ENCODE results near the gene SERPINB8.
"Not testable (repeated sequence)": the region's sequence is repeated elsewhere in the genome, so short reads cannot be mapped to it uniquely, and the experiment has no call there.

Gene SERPINB8, protein sequence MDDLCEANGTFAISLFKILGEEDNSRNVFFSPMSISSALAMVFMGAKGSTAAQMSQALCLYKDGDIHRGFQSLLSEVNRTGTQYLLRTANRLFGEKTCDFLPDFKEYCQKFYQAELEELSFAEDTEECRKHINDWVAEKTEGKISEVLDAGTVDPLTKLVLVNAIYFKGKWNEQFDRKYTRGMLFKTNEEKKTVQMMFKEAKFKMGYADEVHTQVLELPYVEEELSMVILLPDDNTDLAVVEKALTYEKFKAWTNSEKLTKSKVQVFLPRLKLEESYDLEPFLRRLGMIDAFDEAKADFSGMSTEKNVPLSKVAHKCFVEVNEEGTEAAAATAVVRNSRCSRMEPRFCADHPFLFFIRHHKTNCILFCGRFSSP

DNA sequence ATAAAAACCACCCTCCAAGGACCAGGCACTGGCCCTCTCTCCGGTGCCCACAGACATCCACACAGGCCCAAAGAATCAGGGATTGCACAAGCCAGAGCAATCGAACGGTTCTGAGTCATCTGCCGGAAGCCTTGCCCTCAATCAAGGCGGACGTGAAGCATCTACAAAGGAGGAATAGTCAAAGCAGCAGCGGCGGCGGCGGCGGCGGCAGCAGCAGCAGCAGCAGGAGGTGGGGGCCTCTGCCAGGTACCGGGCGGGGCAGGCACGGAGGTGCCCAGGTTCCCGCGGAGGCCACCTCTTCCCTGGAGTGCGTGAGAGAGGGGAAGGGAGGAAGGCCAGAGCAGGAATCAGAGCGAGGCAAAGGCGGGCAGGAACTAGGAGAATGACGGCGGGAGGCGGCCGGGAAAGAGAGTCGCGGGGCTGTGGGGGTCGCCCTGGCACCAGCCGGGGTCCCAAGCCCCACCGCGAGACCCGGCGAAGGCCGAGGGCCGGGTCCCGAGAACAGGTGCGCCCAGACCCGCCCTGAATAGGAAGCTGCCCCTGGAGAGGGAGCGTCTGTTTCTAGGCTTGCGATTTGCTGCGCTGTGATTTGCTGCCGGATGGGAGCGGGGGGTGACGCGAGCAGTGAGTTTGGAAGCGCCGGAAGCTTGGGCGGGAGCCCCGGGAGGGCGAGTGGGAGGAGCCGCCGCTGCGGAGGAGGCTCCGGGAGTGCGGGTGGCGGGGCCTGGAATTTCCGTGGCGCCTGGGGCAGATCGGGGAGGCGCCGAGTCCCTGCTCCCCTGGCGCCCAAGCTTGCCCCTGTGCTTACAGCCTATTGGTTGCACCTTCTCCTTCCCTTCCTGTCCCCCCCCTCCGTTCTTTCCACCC lies at the start of gene SERPINB8:
TSS of gene SERPINB8 (plus strand) at position 140 of the 867 bp plus-strand sequence. CDS start 8,228 bp downstream, outside the sequence.
- in situ Hi-C loops (cut with HindIII; ENCODE audit: low sequenced_read_pairs): no loop called here

DNA sequence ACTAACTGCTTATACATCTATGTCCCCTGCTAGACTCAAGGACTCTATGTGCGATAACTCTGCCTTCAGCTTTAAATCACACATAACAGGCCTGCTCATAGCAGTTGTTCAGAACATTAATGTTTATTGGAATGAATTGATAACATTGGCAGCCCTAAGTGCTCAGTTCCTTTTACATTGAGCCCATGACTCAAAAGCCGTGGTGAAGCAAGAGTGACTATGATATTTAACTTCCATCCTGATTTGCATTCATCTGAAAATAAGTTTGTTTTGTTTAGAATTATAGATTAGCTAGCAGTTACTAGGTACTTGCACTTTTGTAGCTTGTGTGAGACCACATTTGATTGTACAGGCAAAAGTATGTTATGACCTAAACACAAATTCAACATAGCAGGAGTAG lies 47.8 kb upstream of the SERPINB8 start:
- in situ Hi-C loops (cut with HindIII; ENCODE audit: low sequenced_read_pairs): no loop called here

DNA sequence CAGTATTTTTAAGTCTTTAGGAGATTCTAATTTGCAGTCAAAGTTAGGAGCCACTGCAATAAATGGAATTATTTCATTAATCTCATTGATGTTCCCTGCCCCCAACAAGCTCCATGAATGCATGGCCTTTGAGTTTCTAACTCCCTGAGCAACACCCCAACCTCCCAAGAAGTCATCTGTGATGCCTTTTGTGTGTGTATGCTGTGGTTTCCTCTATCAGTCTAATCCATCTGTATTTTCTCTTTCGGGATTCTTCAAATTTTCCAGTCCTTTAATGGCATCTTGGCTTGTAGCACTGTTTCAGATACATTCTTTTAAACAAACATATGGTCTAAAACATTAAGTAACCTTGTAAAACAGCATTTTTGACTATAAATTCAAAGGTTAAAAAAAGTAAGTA lies 45.3 kb upstream of the SERPINB8 start:
- in situ Hi-C loops (cut with HindIII; ENCODE audit: low sequenced_read_pairs): no loop called here

DNA sequence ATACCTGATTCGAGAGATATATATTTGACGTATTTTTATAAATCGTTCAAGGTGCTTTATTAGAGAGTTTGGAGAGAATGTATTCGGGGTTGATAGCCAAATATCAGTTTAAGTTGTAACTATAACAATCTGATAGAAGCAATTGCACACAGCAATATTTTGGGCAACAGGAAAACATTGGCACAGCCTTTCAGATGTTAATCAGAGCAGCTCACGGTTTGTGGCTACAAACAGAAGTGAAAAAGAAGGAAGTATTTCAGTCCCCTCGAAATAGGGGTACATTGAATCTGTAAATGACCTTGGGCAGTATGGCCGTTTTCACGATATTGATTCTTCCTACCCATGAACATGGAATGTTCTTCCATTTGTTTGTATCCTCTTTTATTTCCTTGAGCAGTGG lies 41.5 kb upstream of the SERPINB8 start:
- in situ Hi-C loops (cut with HindIII; ENCODE audit: low sequenced_read_pairs): no loop called here

DNA sequence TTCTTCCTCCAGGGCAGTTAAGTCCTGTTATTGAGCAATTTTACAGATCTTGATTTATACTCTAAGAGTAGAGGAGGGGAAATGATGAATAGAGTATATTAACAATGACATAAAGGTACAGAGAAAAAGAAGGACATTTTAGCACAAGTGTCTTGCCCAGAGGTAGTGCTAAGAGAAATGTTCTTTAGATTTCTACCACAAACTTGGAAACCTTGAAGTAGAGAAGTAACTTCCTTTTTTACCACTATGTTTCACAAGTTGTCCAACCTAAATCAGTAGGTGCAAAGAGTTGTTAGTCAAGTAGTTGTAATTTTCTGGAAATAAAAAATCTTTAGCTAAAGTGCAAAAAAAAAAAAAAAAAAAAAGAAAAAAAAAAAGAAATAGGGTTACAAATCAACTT lies 40.5 kb upstream of the SERPINB8 start:
- in situ Hi-C loops (cut with HindIII; ENCODE audit: low sequenced_read_pairs): not testable (repeated sequence)

DNA sequence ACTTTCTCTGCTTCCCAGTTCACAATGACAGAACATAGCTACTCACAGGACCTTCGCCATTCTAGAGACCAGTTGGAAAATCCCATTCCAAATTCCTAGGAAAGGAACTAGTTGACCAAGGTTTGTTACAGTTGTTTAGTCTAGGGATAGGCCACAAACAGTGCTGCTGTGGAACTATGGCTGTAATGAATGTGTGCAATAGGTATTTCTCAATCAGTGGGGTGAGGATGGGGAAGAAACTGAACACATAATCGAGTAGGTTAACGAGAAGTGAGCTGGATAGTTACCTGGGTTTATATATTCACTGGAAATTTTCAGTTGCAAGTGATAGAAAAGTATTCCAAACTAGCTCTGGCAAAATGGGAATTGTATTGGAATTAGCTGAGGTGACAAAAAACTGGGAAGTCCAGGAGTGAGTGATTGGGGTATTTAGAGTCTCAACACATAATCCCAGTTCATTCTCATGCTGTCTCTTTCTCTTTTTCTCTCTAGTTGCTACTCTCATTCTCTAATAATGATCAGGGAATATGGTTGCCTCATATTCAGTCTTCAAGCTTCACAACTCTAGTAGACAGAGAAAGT lies 39.0 kb upstream of the SERPINB8 start:
- in situ Hi-C loops (cut with HindIII; ENCODE audit: low sequenced_read_pairs): no loop called here

DNA sequence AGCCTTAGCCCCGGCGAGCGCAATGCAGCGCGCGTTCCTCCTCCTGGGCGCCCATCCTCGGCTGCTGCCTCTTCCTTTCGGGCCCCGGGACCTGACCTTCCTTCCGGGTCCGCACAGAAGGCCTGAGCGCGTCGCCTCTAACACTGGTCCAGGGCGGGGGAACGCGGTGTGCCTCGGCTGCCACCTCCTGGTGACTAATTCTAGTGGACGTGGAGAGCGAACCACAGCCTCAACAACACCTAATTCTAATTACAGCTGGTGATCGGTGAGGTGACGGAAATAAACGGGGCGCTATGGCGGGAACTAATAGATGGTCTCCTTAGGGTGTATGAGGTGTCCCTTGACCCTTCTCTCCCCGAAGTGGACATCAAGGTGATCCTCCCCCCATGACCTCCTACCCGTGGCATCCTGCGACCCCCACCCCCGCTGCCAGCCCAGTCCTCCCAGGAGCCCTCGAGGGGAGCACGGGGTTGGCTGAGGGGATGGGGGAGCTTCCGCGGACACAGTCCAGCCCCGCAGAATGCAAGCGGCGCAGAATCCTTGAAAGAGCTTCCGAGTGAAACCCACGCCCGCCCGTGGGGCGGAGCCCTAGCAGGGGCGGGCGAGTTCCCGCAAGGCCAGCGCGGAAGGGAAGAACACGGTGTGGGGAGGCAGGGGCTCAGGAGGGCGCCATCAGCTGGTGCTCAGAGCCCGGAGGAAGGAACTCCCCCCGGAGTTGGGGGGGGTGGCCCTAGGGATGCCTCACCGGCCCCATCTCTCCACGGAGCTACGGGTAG lies 33.5 kb upstream of the SERPINB8 start:
- in situ Hi-C loops (cut with HindIII; ENCODE audit: low sequenced_read_pairs): no loop called here

DNA sequence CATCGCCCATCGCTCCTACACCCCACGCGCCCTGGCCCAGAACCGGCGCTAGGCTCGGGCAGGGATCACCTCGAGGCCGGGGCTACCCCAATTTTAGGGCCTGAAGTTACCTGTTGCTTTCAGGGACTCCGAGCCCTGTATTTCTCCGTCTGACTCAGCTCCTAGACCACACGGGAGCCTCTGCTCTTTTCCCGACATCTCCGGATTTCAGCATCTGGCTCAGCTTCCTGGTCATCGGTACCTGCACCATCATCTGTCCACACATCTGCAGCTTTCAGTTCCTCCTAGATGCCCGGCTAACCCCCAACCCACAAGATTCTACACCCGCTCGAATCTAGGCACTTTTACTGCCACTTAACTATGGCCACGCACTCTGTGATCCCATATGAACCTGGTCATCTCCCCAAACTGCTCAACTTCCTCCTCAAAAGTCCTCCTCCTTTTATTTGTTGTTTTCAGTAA lies 32.9 kb upstream of the SERPINB8 start:
- in situ Hi-C loops (cut with HindIII; ENCODE audit: low sequenced_read_pairs): no loop called here

DNA sequence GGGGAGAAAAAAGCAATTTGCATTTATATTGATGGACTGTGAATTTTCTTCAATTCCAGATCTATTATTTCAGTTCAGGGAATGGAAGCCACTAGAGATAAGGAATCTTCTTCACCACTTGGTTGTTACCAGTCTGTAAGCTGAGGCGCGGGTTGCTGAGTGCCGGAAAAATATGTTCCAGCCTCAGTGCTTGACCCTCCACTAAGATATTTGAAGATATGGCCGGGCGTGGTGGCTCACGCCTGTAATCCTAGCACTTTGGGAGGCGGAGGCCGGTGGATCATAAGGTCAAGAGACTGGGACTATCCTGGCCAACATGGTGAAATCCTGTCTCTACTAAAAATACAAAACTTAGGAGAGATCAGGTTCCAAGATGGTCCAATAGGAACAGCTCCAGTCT lies 29.9 kb upstream of the SERPINB8 start:
- in situ Hi-C loops (cut with HindIII; ENCODE audit: low sequenced_read_pairs): no loop called here

DNA sequence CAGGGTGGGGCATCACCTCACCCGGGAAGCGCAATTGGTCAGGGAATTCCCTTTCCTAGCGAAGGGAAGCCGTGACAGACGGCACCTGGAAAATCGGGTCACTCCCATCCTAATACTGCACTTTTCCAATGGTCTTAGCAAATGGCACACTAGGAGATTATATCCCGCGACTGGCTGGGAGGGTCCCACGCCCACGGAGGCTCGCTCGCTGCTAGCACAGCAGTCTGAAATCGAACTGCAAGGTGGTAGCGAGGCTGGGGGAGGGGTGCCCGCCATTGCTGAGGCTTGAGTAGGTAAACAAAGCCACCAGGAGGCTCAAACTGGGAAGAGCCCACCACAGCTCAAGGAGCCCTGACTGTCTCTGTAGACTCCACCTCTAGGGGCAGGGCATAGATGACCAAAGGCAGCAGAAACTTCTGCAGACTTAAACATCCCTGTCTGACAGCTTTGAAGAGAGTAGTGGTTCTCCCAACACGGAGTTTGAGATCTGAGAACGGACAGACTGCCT lies 29.3 kb upstream of the SERPINB8 start:
- in situ Hi-C loops (cut with HindIII; ENCODE audit: low sequenced_read_pairs): not testable (repeated sequence)

DNA sequence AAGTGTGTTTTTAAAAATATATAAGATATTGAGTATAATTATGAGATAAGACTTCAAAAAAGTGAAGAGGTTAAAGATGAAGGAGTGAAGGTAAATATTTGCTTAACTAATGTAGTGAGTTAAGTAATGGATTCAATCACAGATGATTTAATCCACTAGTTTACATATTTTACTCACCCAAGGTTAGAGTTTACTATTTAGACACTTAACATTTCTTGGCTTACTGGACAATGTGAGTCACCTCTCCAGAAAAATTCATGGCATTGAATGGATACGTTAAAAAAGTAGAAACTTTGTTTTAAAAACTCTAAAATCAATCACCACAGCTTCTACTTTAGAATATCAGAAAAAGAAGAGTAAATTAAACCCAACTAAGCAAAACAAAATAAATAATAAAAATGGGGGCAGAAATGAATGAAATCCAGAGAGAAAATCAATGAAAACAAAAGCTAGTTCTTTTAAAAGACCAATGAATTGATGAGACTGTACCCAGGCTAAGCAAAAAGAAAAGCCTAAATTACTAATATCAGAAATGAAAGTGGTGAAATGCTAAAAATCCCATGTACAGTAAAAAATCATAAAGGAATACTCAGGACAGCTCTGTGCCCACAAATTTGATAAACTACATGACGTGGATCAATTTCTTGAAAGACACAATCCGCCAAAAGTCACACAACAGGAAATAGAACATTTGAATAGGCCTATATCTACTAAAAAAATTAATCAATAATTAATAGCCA lies 22.7 kb upstream of the SERPINB8 start:
- in situ Hi-C loops (cut with HindIII; ENCODE audit: low sequenced_read_pairs): no loop called here

DNA sequence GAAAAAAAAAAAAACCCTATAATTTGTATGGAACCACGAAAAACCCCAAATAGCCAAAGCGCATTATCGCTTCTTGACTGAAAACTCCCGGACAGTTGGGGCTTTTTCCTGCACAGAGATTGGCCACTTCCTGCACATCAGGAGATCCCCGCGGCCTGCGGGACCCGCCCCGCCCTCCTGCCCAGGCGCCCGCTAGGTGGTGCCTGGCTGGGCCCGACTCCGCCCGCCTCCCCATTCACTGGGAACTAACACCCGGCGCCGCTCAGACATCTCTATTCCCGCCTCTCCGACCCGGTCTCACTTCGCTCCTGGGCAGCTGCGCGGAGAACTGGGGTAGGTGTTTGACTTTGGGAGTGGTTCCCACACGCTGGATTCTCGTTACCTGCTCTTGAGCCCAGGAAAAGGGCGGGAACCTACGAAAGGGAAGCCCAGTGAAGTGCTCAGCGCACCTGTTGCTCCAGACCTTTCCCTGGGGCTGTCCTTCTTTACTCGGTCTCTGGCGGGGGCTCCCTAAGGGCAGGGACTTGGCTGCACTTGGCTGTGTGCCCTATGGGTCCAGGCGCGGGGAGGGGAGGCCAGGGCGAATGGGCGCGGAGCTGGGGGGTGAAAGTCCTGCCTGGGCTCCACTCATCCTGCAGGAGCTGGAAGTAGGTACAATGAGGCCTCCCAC lies 20.7 kb upstream of the SERPINB8 start, which contains the start of gene HMSD:
TSS of gene HMSD (plus strand) at position 234 of the 670 bp plus-strand sequence. CDS start 4,155 bp downstream, outside the sequence.
- in situ Hi-C loops (cut with HindIII; ENCODE audit: low sequenced_read_pairs): no loop called here

DNA sequence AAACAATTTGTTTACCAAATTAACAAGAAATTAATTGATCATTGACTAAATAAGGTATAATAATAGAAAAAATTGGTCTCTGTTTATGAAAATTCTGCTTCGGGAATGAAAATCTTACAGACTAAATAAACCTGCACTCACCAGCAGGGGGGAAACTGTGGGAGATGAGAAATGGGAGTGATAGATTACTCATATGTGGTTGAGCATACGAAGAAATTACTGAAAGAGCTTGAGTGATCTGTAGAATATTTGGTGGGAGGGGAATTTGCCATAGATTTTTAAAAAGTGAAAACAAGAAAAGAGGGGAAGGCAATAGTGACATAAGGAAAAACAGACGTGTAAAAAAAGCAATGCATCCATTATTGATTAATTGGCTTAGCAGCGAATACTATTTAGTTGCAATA lies 18.6 kb upstream of the SERPINB8 start:
- in situ Hi-C loops (cut with HindIII; ENCODE audit: low sequenced_read_pairs): no loop called here

DNA sequence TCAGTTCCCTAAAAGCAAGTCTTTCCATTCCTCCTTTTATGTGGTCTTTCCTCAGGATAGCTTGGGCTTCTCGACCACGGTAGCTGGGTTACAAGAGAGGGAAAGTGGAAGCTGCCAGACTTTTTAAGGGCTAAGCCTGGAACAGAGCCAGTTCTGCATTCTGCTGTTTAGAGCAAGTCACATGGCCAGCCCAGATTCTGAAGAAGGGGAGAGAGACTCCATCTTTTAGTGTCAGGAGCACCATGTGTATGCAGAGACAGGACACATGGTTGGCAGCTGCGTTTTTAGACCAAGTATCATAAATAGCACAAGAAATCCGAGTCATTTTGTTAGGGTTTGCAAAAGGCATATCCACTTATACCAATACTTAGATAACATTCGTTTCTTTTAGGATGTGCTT lies 16.1 kb upstream of the SERPINB8 start:
- in situ Hi-C loops (cut with HindIII; ENCODE audit: low sequenced_read_pairs): no loop called here

DNA sequence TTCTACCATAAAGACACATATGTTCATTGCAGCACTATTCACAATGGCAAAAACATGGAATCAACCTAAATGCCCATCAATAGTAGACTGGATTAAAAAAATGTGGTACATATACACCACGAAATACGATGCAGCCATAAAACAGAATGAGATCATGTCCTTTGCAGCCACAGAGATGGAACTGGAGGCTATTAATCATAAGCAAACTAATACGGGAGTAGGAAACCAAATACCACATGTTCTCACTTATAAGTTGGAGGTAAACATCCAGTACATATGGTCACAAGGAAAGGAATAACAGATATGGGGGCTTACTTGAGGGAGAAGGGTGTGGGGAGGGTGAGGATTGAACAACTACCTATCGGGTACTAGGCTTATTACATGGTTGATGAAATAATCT lies 13.1 kb upstream of the SERPINB8 start:
- in situ Hi-C loops (cut with HindIII; ENCODE audit: low sequenced_read_pairs): no loop called here

DNA sequence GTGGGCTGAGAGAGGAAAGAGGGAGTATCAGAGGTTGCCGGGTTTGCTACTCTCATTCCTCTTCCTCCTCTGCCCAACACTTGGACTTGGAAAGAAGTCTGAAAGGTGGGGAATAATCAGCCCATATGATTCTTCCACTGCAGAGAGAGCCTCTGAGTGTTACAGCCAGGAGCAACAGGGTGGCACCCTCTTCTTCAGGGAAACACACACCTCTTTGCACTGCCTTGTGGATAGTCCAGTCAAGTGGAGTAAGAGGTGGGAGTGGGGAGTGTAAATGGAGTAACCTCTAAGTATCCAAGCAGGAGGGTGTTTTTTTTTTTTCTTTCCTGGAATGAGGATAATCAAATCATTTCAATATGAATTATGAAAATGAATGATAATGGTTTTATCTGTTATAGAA lies 9.0 kb upstream of the SERPINB8 start:
- in situ Hi-C loops (cut with HindIII; ENCODE audit: low sequenced_read_pairs): no loop called here

DNA sequence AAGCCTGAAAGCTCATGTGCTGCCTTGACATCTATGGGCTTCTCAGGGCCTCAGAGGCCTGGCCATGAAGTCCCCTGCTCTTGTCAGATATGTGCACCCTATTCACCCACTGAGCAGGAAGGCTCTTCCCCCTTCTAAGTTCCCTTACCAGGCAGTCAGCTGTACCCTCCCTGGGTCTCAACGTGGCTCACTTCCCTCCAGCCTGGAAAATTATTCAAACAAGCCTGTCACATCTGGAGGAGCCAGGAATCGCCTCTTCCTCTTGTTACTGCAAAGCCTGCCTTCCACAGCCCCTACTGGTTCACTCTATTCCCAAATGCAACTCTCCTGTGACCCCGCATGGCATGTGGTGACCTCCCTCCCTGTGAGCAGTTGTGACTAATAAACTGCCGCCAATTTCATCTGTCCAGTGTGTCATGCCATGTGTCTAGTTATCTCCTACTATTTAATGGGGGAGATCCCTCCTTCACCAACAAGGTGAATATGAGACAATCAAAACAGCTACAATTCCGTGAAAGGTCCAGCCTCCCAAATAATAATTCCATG lies 8.4 kb upstream of the SERPINB8 start:
- in situ Hi-C loops (cut with HindIII; ENCODE audit: low sequenced_read_pairs): no loop called here

DNA sequence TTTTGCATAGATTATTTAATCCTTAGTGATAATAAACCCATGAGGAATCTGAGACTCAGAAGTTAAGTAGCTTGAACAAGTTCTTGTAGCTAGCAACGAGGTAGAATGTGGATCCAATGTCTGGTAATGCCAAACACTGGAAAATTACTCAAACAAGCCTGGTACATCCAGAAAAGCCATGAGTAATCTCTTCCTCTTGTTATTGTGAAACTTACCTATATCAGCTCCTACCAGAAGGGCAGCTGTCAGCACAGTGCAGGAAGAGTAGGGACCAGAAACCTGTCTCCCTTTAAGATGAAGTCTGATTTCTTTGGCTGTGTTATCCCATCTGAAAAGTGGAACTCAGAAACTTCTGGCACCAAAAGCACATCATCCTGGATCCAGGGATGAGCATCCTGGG lies 7.7 kb upstream of the SERPINB8 start:
- in situ Hi-C loops (cut with HindIII; ENCODE audit: low sequenced_read_pairs): no loop called here
